ENCODE measurements around the gene ACTG1. TPM values are rescaled to one million over a fixed set of nuclear protein-coding genes. Genes with fewer than 3 reads are reported as not detected.

ACTG1 gene
- total RNA-seq, 1 donor from 2014 or later, result 3,451 TPM

- Mint-ChIP-seq H3K27ac (no peak overlapping the region), H3K4me1 (ENCODE audit: unreplicated experiment) (peaks cover 9% of the 10 kb centered on the region), H3K4me3 (peak overlapping the region; percentile 3)
Observed at GRCh38 chr17:81464586-81464985, 48.0 kb downstream of the ACTG1 start.

GRCh38 chr17:81463506-81463905, 49.1 kb downstream of the ACTG1 start:
- Mint-ChIP-seq H3K4me3 (no peak overlapping the region), H3K27ac (no peak overlapping the region), H3K36me3 (no peaks in the 10 kb centered on the region), H3K9me3 (no peaks in the 10 kb centered on the region), H3K4me1 (ENCODE audit: unreplicated experiment) (peaks cover 8% of the 10 kb centered on the region), H3K27me3 (no peaks in the 10 kb centered on the region)
- no peak for DNase-seq (ENCODE audit: extremely low spot score, unreplicated experiment)
- TF ChIP-seq CTCF (conservative IDR thresholded peaks at IDR 0.05), result no peak

More at GRCh38 chr17:81464586-81464985, 48.0 kb downstream of the ACTG1 start:
- H3K9me3 Mint-ChIP-seq, result no peaks in the 10 kb centered on the region
- H3K27me3 Mint-ChIP-seq, result no peaks in the 10 kb centered on the region
- DNase-seq (ENCODE audit: extremely low spot score, unreplicated experiment), result no peak
- H3K36me3 Mint-ChIP-seq, result no peaks in the 10 kb centered on the region
- no peak for TF ChIP-seq CTCF (conservative IDR thresholded peaks at IDR 0.05)

GRCh38 chr17:81462506-81463125, 50.0 kb downstream of the ACTG1 start:
- no peak for TF ChIP-seq CTCF (conservative IDR thresholded peaks at IDR 0.05)
- Mint-ChIP-seq H3K4me1 (ENCODE audit: unreplicated experiment) (peaks cover 5% of the 10 kb centered on the region), H3K27ac (no peak overlapping the region), H3K27me3 (no peaks in the 10 kb centered on the region), H3K36me3 (no peaks in the 10 kb centered on the region), H3K9me3 (no peaks in the 10 kb centered on the region), H3K4me3 (no peak overlapping the region)
- DNase-seq (ENCODE audit: extremely low spot score, unreplicated experiment), result no peak

GRCh38 chr17:81461607-81462500, 50.7 kb downstream of the ACTG1 start:
- no peak for TF ChIP-seq CTCF (conservative IDR thresholded peaks at IDR 0.05)
- no peak overlapping the region for H3K27ac Mint-ChIP-seq
- H3K9me3 Mint-ChIP-seq, result no peaks in the 10 kb centered on the region
- no peak overlapping the region for H3K4me3 Mint-ChIP-seq
- no peaks in the 10 kb centered on the region for H3K36me3 Mint-ChIP-seq
- H3K4me1 Mint-ChIP-seq (ENCODE audit: unreplicated experiment), result peaks cover 5% of the 10 kb centered on the region
- no peak for DNase-seq (ENCODE audit: extremely low spot score, unreplicated experiment)
- no peaks in the 10 kb centered on the region for H3K27me3 Mint-ChIP-seq

GRCh38 chr17:81460856-81461460, 51.6 kb downstream of the ACTG1 start:
- no peaks in the 10 kb centered on the region for H3K27me3 Mint-ChIP-seq
- H3K36me3 Mint-ChIP-seq, result no peaks in the 10 kb centered on the region
- H3K9me3 Mint-ChIP-seq, result no peaks in the 10 kb centered on the region
- H3K4me1 Mint-ChIP-seq (ENCODE audit: unreplicated experiment), result peaks cover 4% of the 10 kb centered on the region
- TF ChIP-seq CTCF (conservative IDR thresholded peaks at IDR 0.05), result no peak
- no peak overlapping the region for H3K27ac Mint-ChIP-seq
- no peak overlapping the region for H3K4me3 Mint-ChIP-seq
- no peak for DNase-seq (ENCODE audit: extremely low spot score, unreplicated experiment)

Other genes starting within 250 kb of the ACTG1 start
- gene SLC38A10, start 217.5 kb downstream of the ACTG1 start, total RNA-seq (ENCODE audit: low replicate concordance), result 85.0 and 118 TPM in 2 replicates
- 23.0 and 74.3 TPM in 2 replicates for gene BAHCC1, start 117.3 kb downstream of the ACTG1 start, total RNA-seq (ENCODE audit: low replicate concordance)
- 3.6 and 3.8 TPM in 2 replicates for gene FSCN2, start 15.6 kb upstream of the ACTG1 start, total RNA-seq (ENCODE audit: low replicate concordance)
- 33.5 and 44.7 TPM in 2 replicates for gene FAAP100, start 39.6 kb upstream of the ACTG1 start, total RNA-seq (ENCODE audit: low replicate concordance)
- gene NPLOC4, start 124.3 kb upstream of the ACTG1 start, total RNA-seq (ENCODE audit: low replicate concordance), result 82.4 and 90.1 TPM in 2 replicates
- 1.4 and 3.0 TPM in 2 replicates for gene TSPAN10, start 124.4 kb upstream of the ACTG1 start, total RNA-seq (ENCODE audit: low replicate concordance)
- gene PDE6G, start 143.7 kb upstream of the ACTG1 start, total RNA-seq (ENCODE audit: low replicate concordance), result 0.97 TPM in 1 of 2 replicates, not detected in the other
- gene OXLD1, start 153.8 kb upstream of the ACTG1 start, total RNA-seq (ENCODE audit: low replicate concordance), result 24.0 and 28.1 TPM in 2 replicates
- gene CCDC137, start 153.9 kb upstream of the ACTG1 start, total RNA-seq (ENCODE audit: low replicate concordance), result 27.5 and 32.1 TPM in 2 replicates
- 41.5 and 47.2 TPM in 2 replicates for gene ARL16, start 171.0 kb upstream of the ACTG1 start, total RNA-seq (ENCODE audit: low replicate concordance)
- 115 and 119 TPM in 2 replicates for gene HGS, start 171.2 kb upstream of the ACTG1 start, total RNA-seq (ENCODE audit: low replicate concordance)
- gene MRPL12, start 190.6 kb upstream of the ACTG1 start, total RNA-seq (ENCODE audit: low replicate concordance), result 87.9 and 107 TPM in 2 replicates
- 23.8 and 27.6 TPM in 2 replicates for gene SLC25A10, start 199.5 kb upstream of the ACTG1 start, total RNA-seq (ENCODE audit: low replicate concordance)

All from type B pancreatic cell (in vitro differentiated cells).